HL-60/S4 treated with retinoic acid at 250 ng/mL for 4 days and 3 days (cell line): ENCODE results near the gene MYADM.

Experiments used
- in situ Hi-C: fragments of 300-500 bp; cut with MboI; formaldehyde crosslinking; loops from 2 replicates; pipeline ENCODE4 v1.7.0; 2022; ENCODE audit warnings: low sequenced_read_pairs

Gene MYADM

DNA sequence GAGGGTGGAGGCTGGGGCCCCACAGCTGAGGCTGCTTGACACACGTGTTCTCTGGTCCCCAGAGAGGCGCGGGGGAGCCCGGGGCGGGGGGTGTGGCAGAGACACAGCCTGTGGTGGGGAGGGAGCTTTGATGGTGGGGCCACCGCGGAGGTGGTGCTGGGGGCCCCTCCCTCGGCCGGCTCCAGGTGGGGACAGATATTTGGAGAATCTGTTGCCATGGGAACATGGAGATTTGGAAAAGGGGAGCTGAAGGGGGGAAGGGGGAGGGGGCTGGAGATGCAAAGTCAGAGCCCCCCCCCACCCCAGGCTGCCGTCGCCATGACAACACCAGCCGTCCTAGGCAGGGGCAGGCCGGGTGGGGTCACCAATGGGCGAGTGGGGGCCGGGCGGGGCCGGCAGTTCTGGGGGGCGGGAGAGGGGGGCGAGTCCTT is 15.6 kb downstream of the MYADM start:
- in situ Hi-C loops = no loop called here

DNA sequence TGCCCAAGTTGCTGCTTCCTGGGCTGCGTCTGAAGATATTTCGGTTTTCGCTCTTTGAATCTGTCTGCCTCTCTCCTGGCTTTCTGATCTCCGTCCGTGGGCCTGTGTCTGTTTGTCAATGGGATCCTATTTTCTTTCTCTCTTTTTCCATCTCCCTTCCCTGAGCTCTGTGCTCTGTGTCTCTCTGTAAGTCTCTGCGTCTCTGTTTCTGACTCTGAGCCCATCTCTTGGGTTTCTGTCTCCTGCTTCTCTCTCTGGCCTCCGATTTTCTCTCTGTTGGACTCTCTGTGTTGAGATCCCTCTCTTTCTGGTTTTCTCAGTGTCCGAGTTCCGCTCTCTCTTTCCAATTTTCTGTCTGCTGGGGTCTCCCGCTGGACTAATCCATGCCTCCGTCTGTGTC is 16.1 kb downstream of the MYADM start:
- in situ Hi-C loops = no loop called here

DNA sequence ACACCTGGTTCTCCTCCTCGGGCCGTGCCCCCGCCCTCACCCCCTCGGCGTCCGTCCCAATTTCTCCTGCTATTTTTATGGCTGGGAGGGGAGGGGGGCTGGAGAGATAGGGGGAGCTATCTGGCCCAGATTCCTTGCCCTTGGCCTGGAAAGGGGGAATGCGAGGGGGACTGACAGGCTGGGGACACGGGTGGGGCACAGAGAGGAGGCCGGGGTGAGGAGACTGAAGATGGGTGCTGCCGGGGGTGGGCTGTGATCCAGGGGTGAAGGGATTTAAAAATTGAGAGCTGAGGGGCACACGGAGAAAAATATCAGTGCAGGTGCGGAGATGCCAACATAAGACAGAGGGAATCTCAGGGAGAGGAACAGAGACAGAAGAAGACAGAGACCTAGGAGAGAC is 16.6 kb downstream of the MYADM start:
- in situ Hi-C loops = no loop called here

DNA sequence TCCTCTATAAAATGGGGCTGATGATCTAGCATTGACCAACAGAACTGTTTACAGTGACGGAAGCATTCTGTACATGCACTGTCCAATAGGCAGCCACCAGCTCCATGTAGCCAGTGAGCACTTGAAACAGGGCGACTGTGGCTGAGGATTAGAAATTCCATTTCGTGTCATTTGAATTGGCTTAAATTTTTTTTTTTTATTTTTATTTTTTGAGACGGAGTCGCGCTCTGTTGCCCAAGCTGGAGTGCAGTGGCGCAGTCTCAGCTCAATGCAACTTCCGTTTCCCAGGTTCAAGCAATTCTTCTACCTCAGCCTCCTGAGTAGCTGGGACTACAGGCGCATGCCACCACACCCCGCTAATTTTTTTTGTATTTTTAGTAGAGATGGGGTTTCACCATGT is 17.4 kb downstream of the MYADM start:
- in situ Hi-C loops = no loop called here

DNA sequence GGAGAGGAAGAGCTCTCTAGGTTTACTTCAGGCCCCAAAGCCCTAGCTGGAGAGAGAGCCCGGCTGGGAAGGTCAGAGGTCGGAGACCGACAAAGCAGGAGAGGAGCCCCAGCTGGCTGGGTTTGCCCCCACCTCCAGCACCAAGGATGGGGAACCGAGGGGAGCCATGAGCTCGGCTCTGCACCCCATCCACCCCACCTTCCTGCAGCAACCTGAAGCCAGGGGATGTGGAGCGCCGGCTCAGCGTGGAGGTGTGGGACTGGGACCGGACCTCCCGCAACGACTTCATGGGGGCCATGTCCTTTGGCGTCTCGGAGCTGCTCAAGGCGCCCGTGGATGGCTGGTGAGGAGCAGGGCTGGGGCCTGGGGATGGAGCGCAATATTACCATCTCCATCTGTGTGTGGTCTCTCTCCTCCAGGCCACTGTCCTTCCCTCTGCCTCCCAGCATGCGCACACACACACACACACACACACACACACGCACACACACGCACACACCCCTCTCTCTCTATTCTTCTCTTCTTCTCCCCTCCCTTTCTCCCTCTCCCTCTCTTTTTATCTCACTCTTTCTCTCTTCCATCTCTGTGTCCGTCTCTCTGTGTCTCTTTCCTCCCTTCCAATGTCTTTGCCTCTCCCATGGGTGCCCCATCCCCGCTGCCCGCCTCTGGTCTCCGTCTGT is 24.8 kb downstream of the MYADM start:
- in situ Hi-C loops = no loop called here

DNA sequence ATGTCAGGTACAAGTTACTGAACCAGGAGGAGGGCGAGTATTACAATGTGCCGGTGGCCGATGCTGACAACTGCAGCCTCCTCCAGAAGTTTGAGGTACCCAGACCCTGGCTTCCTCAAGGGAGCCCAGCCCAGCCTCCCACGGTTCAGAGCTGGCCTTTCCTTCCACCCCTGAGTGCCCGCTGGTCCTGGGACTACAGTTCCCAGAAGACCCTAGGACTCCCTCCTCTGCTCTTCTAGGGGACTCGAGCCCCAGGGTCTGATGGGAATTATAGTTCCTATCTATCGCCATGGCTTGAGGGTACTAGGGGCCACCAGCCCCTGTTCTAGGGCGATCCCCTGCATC is 25.3 kb downstream of the MYADM start:
- in situ Hi-C loops = no loop called here

DNA sequence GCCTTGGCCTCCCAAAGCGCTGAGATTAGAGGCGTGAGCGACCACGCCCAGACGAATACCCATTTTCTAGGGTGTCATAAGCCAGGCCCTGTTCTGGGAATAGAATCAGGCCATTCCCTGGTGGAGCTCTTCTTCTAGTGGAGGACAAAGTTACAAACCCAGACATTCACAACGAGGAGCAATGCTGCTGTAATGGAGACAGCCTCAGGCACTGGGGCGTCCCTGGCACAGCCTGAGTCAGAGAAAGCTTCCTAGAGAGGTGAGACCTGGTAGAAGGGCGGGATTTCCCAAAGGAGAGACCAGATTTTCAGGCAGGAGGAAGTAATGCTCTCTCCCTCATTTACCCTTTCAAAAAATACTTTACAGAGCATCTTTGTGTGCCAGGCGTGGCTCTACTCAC is 27.0 kb downstream of the MYADM start:
- in situ Hi-C loops = no loop called here

DNA sequence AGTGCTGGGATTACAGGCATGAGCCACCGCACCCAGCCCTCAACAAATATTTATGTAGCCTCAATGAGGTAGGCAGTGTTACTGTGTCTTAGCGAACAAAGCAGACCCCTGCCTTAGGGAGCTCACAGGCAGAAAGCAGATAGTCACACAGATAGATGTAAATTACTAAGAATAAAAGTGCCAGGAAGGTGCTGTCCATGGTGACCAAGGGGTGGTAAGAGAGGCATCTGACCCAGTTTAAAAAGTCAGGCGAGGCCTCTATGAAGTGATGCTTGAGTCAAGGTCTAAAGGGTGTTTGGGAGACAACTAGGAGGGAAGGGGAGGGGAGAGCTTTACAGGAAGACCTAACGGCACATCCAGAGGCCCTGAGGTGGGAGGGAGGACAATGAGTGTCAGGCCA is 29.0 kb downstream of the MYADM start:
- in situ Hi-C loops = no loop called here

DNA sequence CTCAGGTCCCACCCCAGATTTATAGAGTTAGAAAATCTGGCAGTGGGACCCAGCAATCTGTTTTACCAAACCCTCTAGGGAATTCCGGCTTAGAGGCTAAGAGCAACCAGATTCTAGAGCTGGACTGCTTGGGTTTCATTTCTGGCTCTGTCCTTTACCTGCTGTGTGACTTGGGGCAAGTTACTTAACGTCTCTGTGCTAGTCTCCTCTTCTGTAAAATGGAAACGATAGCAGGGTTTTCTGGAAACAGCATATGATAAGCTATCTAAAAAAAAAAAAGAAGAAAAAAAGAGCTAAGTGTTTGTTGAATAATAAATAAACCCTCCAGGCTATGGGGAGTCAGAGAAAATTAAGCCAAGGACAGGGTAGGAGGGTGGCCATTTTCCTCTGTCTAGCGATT is 29.8 kb downstream of the MYADM start:
- in situ Hi-C loops = no loop called here

DNA sequence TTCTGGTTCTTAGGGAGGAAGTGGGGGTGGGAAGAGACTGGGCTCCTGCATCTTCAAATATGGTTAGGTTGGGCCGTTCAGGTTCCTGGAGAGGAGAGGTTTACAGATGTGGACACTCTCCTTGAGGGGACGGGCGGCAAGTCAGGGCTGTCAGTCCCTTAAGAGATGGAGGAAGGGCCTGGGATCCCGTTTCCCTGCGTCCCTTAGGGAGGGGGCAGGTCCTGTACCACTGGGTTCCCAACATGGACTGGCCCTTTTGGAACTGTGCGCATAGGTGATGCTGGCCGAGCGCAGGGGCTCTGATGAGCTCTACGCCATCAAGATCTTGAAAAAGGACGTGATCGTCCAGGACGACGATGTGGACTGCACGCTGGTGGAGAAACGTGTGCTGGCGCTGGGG is 30.5 kb downstream of the MYADM start:
- in situ Hi-C loops = no loop called here

DNA sequence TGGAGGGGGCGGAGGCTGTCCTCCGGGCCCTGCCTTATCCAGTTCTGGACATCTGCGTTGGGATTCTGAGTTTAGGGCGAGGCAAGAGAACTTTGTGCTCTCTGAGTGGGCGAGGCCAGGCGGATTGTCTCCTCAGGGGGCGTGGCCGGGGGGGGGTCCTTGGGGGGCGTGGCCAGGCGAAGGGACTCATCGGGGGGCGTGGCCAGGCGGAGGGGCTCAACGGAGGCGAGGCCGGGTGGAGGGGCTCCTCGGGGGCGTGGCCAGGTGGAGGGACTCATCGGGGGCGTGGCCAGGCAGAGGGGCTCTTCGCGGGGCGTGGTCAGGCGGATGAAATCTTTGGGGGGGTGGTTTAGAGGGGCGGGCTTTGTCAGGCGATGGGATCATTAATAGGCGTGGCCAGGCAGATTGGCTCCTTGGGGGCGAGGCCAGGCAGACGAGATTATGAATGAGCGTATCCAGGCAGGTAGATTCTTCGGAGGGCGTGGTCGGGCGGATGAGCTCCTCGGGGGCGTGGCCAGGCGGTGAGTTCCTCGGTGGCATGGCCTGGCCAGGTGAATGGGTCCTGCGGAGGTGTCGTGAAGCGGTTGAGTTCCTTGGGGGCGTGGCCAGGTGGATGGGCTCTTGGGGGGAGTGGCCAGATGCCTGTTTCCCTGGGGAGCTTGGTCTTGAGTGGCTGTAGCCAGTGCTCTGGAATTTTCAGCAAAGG is 31.1 kb downstream of the MYADM start:
- in situ Hi-C loops = no loop called here

DNA sequence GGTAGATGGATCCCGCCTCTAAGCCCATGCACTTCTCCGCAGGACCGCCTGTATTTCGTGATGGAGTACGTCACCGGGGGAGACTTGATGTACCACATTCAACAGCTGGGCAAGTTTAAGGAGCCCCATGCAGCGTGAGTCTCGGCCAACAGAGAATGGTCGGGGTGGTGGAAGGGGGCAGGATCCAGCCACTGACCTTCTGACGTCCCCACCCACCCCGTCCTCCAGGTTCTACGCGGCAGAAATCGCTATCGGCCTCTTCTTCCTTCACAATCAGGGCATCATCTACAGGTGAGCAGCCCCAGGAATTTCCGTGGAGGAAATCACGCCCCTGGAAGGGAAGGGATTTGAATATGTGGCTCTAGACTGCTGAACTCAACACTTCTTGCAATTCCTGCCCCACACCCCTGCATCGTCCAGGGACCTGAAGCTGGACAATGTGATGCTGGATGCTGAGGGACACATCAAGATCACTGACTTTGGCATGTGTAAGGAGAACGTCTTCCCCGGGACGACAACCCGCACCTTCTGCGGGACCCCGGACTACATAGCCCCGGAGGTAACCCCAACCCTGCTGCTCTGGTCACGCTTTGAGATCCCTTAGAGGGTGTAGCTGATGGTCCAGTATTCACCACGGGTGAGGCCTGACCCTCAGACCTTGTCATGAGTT is 32.6 kb downstream of the MYADM start:
- in situ Hi-C loops = no loop called here

DNA sequence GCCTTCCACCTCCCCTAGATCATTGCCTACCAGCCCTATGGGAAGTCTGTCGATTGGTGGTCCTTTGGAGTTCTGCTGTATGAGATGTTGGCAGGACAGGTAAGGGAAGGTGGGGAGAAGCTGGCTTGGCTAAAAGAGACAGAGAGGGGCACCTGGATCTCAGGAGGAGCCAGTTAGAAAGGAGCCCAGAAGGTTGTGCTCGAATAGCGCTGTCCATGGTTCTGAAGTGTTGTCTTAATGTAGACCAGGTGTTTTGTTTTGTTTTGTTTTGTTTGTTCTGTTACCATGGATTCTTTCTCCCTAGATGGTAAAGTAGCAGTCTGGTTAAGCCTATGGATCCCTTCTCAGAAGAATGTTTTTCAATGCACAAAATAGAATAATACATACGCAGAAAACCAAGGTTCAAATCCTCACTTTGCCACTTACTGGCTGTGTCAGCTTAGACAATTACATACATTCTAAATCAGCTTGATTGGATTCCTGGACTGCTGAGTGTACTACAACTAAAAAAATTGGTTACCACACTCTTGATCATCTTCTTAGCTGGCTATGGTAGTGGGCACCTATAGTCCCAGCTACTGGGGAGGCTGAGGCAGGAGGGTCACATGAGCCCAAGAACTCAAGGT is 35.5 kb downstream of the MYADM start:
- in situ Hi-C loops = no loop called here

DNA sequence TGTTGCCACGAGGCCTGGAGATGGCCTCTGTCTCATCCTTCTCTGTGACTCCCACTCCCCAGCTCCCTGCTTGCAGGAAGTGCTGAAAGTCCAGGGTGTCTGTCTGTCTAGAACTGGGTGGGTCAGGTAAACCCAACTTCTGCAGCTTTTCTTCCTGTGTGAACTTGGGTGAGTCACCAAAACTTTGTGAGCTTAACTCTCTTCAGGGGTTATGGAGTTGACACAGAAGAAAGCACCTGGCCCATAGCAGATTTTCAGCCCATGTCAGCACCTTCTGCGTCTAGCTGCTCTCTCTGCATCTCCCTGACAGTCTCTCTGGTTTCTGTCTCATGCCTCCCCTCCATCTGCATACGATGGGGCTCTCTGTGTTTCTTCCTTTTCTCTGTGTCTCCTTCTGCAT is 37.2 kb downstream of the MYADM start:
- in situ Hi-C loops = no loop called here

DNA sequence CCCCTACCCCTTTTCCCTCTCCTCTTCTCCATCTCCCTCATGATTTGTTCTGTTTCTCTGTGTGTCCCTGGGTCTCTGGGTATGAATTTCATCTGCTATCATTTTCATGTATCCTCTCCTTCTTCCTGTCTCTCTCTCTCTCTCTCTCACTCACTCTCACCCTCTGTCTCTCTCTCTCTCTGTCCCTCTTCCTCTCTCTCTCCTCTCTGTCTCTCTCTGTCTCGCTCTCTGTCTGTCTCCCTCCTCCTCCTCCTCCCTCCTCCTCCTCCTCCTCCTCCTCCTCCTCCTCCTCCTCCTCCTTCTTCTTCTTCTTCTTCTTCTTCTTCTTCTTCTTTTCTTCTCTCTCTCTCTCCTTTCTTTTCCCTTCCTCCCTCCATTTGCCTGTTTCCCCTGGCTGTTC is 38.1 kb downstream of the MYADM start:
- in situ Hi-C loops = no loop called here

DNA sequence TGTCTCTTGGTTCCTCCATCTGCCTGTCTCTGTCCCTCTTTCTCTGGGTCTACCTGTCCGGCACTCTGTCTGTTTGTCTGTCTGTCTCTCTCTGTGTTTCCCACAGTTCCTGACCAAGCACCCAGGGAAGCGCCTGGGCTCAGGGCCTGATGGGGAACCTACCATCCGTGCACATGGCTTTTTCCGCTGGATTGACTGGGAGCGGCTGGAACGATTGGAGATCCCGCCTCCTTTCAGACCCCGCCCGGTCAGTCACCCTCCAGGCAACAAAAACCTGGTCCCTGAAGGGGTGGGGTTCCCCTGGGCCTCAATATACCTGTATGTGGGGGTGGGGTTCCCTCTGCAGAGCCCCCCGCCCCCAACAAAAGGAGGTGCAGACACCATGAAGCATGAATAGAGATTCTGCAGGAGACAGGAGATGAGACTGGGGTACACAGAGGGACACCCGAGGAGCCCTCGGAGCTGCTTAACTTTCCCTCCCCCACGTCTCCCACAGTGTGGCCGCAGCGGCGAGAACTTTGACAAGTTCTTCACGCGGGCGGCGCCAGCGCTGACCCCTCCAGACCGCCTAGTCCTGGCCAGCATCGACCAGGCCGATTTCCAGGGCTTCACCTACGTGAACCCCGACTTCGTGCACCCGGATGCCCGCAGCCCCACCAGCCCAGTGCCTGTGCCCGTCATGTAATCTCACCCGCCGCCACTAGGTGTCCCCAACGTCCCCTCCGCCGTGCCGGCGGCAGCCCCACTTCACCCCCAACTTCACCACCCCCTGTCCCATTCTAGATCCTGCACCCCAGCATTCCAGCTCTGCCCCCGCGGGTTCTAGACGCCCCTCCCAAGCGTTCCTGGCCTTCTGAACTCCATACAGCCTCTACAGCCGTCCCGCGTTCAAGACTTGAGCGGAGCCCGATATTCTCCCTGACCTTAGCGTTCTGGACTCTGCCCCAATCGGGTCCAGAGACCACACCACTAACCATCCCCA is 38.8 kb downstream of the MYADM start:
- in situ Hi-C loops = no loop called here

DNA sequence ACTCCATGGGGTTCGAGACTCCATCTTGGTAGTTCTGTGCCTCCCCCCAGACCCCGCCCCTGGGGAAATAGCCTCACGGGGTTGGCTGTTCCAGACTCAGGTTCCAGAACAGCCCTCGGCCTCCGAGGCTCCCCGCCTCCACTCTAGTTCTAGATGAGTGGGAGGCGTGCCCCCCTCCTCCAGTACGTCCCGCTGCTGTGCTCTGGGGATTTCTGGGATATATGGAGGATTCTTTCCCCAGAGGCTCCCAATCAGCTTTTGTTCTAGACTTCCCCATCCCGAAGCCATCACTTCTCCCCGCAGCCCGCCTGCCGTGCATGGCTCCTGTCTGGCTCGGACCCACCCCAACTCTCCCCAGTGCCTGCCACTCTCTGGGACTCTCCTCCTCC is 39.5 kb downstream of the MYADM start:
- in situ Hi-C loops = no loop called here

DNA sequence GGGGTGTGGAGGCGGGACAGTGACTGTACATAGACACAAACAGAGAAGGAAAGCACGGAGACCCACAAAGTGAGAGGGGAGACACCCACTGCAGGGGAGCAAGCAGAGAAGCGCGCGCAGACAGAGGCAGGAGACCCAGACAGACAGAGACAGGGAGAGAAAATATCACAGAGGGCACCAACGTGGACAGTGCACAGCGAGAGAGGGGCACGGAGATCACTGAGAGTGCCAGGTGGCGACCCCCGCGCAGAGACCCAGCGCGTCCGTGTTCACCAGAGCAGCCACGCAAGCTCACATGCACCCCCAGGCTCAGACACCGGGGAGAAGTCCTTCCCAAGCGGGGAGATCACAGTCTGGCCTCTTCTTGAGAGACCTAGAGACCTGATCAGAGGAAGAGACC is 40.0 kb downstream of the MYADM start:
- in situ Hi-C loops = no loop called here

DNA sequence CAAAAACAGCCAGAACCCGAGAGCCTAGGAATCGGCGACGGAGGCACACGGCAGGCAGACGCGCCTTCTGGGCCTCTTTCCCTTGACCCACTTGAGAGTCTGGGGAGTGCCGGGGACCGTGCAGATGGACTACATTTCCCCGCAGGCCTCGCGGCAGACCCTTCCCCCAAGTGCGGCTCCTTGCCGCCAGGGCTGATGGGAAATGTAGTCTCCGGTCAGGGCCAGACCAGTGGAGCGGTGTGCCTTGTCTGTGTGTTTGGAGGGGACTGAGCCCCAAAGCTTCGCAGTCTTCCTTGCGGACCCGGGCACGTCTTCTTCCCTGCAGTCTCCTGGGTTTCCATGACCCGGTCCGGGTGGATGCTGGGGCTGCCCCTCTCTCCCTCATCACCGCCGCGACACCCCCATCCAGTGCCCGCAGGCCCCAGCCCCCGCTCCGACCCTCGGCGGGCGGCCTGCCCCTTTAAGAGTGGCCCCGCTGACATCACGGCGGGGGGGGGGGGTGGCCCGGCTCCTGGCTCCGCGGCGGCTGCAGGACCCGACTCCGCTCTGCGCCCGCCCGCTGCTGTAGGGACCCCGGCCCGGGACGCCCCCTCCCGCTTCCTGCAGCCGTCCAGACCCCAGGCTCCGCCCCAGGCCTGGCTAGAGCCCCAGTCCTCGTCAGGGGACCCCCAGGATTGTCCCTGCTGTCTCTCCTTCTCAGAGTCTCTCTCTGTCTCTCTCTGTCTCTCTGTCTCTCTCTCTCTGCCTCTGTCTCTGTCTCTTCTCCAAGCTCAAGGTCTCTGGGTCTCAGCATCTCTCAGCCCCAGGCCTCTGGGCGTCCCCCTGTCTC is 40.6 kb downstream of the MYADM start:
- in situ Hi-C loops = no loop called here

DNA sequence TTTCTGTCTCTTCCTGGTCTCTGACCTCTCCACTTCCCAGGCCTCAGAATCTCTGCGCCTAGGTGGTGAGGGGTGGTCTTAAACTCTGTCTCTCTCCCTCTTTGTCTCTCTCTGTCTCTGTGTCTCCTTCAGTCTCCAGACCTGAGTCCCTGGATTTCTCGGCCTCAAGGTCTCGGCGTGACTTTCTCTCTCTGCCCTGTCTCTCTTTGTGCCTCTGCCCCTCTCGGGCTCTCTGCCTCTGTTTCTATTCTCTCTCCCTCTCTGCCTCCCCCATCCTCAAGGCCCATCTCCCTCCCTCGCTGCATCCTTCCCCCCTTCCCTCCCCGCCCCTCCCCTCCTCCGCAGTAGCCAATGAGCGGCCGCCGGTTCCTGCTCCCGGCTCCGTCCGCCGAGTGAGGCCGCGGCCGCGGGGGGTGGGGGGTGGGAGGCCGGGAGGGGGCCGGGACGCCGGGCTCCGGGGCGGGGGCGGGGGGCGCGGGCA is 41.3 kb downstream of the MYADM start, which contains the start of gene CACNG7:
TSS of gene CACNG7 (plus strand) at position 344 of the 481 bp plus-strand sequence. CDS start 3,554 bp downstream, outside the sequence.
- in situ Hi-C loops = no loop called here
